Caco-2 (cell line): Measurements from ENCODE around the gene ARHGAP44. TPM values are rescaled to one million over a fixed set of nuclear protein-coding genes. Genes with fewer than 3 reads are reported as not detected.

Experiments used
- BruUV-seq: library from RNA; stranded (reverse); fragments of 400-500 nt; replicated peaks from 2 replicates; lab custom pipeline; 2021; lab: Mats Ljungman, UMichigan
- CTCF ChIA-PET: fragments of 300-600 bp; sonication (Branson Sonifier 250); formaldehyde crosslinking; loops from one replicate; lab custom pipeline; 2022; ENCODE audit warnings: antibody characterized with exemption; lab: Charles Lee
- POLR2A ChIA-PET: fragments of 300-600 bp; sonication (Branson Sonifier 250); formaldehyde crosslinking; loops from one replicate; lab custom pipeline; 2022; ENCODE audit warnings: antibody characterized with exemption; lab: Charles Lee
- DNase-seq, 2 experiments: peaks; one replicate each; pipeline versions ENCODE4 v3.0.0 to v3.0.0-alpha.2; 2020 to 2022
- H3K27me3 ChIP-seq: replicated peaks from 2 replicates; pipeline ENCODE4 v1.6.0; 2011; ENCODE audit warnings: low read length; ENCODE audit not compliant: control insufficient read depth, insufficient read depth
- H3K36me3 ChIP-seq: 2 replicates; pipeline ENCODE4 v1.5.1; 2011; ENCODE audit warnings: low read length; ENCODE audit not compliant: control insufficient read depth, insufficient read depth
- H3K4me1 ChIP-seq: fragments of 250-450 bp; sonication (Bioruptor Pico); 2 replicates; pipeline ENCODE4 v1.5.1; 2020; ENCODE audit warnings: mild to moderate bottlenecking
- H3K4me3 ChIP-seq: 2 replicates; pipeline ENCODE4 v1.5.1; 2011; ENCODE audit warnings: low read depth, mild to moderate bottlenecking, control low read depth, low read length
- H3K9me3 ChIP-seq: fragments of 250-450 bp; sonication (Bioruptor Pico); 2 replicates; pipeline ENCODE4 v1.5.1; 2020; ENCODE audit warnings: mild to moderate bottlenecking, moderate library complexity
- H3K27ac Mint-ChIP-seq: one replicate; pipeline ENCODE4 v1.8.0; 2022; ENCODE audit warnings: mixed read lengths; ENCODE audit not compliant: unreplicated experiment
- H3K27me3 Mint-ChIP-seq: one replicate; pipeline ENCODE4 v1.8.0; 2022; ENCODE audit warnings: mixed read lengths; ENCODE audit not compliant: insufficient read depth, unreplicated experiment
- H3K36me3 Mint-ChIP-seq: one replicate; pipeline ENCODE4 v1.8.0; 2022; ENCODE audit warnings: mild to moderate bottlenecking, mixed read lengths; ENCODE audit not compliant: insufficient read depth, unreplicated experiment
- H3K4me1 Mint-ChIP-seq: one replicate; pipeline ENCODE4 v1.8.0; 2022; ENCODE audit warnings: low read depth, mixed read lengths; ENCODE audit not compliant: unreplicated experiment
- H3K4me3 Mint-ChIP-seq: one replicate; pipeline ENCODE4 v1.8.0; 2022; ENCODE audit warnings: mild to moderate bottlenecking, moderate library complexity, mixed read lengths; ENCODE audit not compliant: unreplicated experiment
- H3K9me3 Mint-ChIP-seq: one replicate; pipeline ENCODE4 v1.8.0; 2022; ENCODE audit warnings: mixed read lengths; ENCODE audit not compliant: unreplicated experiment
- intact Hi-C: fragments of 100-400 bp; cut with micrococcal nuclease; formaldehyde crosslinking; loops from one replicate; pipeline ENCODE4 v1.10.0; 2022; ENCODE audit not compliant: unreplicated experiment
- total RNA-seq: library from RNA; stranded (reverse); gene quantifications from 2 replicates; pipeline ENCODE4 v1.2.3, GENCODE V29; 2022
- TF ChIP-seq, protein P1 (sequence below), 2 experiments: fragments of 200-600 bp in 1 of 2; IDR thresholded peaks; 1 replicate in 1 of 2; 2 replicates in 1 of 2; pipeline versions ENCODE4 v1.5.1 to v1.8.0; 2011 to 2022; ENCODE audit warnings: antibody characterized with exemption in 1 of 2, control low read depth in 1 of 2, inconsistent platforms in 1 of 2, low read depth in 1 of 2, low read length in 1 of 2, mild to moderate bottlenecking in 1 of 2, moderate library complexity in 1 of 2; ENCODE audit not compliant: insufficient read depth in 1 of 2, severe bottlenecking in 1 of 2, unreplicated experiment in 1 of 2

ARHGAP44 gene
- total RNA-seq, 1 experiment from 2014 or later: 4.5 TPM

DNA sequence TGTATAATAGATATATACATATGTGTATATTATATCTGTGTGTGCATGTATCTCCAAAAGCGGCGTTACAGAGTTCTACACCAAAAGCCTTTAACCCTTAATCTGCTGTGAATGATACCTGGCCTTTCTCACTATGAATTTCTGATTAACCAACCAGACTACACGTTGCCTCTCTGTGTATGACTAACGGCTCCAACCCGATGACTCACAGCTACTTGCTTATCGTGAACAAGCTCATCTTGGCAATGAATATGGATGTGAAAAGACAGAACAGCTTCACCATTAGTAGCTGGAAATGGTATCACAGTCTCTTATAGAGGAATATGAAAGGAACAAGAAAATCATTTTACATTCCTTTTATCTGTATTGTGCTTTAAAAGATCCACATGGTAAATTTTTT, 23.8 kb upstream of the ARHGAP44 start:
- intact Hi-C loops: loop anchor here (10.0 kb wide), 1 partner anchor 431 kb away; no protein-coding TSS in a partner anchor
- BruUV-seq: no TSS peak
- CTCF ChIA-PET: no interaction called here
- Histone ChIP-seq H3K9me3 (no peaks in the 10 kb centered on the region), H3K4me1 (no peaks in the 10 kb centered on the region), H3K27me3 (no peaks in the 10 kb centered on the region), H3K36me3 (no peaks in the 10 kb centered on the region), H3K4me3 (no peak overlapping the region)
- Mint-ChIP-seq H3K4me3 (no peak overlapping the region), H3K4me1 (no peaks in the 10 kb centered on the region), H3K27me3 (peaks cover 9% of the 10 kb centered on the region), H3K36me3 (peaks cover 5% of the 10 kb centered on the region), H3K27ac (no peak overlapping the region), H3K9me3 (no peaks in the 10 kb centered on the region)
- TF ChIP-seq, protein P1, sequence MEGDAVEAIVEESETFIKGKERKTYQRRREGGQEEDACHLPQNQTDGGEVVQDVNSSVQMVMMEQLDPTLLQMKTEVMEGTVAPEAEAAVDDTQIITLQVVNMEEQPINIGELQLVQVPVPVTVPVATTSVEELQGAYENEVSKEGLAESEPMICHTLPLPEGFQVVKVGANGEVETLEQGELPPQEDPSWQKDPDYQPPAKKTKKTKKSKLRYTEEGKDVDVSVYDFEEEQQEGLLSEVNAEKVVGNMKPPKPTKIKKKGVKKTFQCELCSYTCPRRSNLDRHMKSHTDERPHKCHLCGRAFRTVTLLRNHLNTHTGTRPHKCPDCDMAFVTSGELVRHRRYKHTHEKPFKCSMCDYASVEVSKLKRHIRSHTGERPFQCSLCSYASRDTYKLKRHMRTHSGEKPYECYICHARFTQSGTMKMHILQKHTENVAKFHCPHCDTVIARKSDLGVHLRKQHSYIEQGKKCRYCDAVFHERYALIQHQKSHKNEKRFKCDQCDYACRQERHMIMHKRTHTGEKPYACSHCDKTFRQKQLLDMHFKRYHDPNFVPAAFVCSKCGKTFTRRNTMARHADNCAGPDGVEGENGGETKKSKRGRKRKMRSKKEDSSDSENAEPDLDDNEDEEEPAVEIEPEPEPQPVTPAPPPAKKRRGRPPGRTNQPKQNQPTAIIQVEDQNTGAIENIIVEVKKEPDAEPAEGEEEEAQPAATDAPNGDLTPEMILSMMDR (IDR thresholded peaks at IDR 0.05; ENCODE audit: insufficient read depth in 1 of 2, low read depth in 1 of 2, low read length in 1 of 2, severe bottlenecking in 1 of 2, unreplicated experiment in 1 of 2): no peak
- DNase-seq: no peak
- POLR2A ChIA-PET: no interaction called here

DNA sequence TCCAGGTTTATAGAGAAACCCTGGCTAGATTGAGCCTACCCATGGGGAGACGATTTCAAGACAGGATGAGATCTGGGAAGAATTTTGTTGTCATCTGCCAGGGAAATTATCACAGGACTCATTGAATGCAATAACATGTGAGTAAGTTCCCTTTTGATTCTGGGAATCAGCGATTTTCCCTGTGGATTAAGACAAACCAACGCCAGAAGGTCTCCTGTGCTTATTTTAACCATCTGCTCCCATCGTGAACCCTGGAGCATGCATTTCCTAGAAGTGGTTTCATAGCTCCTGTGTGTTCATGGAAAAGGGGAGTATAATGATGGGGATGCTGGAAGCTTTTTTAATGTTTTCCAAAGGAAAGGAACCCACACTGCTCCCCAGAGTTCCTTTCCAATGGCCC, 21.0 kb upstream of the ARHGAP44 start:
- no peaks in the 10 kb centered on the region for H3K36me3 ChIP-seq
- Mint-ChIP-seq H3K36me3 (no peaks in the 10 kb centered on the region), H3K4me1 (no peaks in the 10 kb centered on the region), H3K4me3 (no peak overlapping the region), H3K9me3 (no peaks in the 10 kb centered on the region), H3K27me3 (peaks cover 4% of the 10 kb centered on the region), H3K27ac (no peak overlapping the region)
- no peaks in the 10 kb centered on the region for H3K27me3 ChIP-seq
- POLR2A ChIA-PET: no interaction called here
- CTCF ChIA-PET: no interaction called here
- no peak overlapping the region for H3K4me3 ChIP-seq
- no peaks in the 10 kb centered on the region for H3K9me3 ChIP-seq
- DNase-seq: no peak
- TF ChIP-seq, protein P1 (IDR thresholded peaks at IDR 0.05; ENCODE audit: insufficient read depth in 1 of 2, low read depth in 1 of 2, low read length in 1 of 2, severe bottlenecking in 1 of 2, unreplicated experiment in 1 of 2): no peak
- H3K4me1 ChIP-seq: no peaks in the 10 kb centered on the region
- BruUV-seq: no TSS peak
- intact Hi-C loops: loop anchor here (10.0 kb wide), 1 partner anchor 433 kb away; no protein-coding TSS in a partner anchor

DNA sequence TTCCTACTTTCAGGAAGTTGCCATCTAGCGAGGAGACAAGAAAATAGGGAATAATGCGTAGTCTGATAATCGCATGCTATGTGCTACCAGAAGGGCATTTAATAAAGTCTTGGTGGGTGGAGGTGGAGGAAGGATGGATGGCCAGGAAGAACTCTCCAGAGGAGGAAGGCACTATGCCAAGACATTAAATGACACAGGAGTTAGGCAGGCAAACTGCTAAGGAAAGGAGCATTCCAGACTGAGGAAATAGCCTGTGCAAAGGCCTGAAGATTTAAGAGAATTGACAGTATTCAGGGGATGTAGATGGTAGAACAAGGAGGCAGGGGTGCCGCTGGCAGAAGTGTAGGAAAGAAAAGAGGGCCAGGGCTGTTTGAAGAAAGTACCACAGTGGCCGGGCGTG, 19.3 kb upstream of the ARHGAP44 start:
- Mint-ChIP-seq H3K9me3 (no peaks in the 10 kb centered on the region), H3K4me1 (no peaks in the 10 kb centered on the region)

More for the DNA sequence above, 19.3 kb upstream of the ARHGAP44 start:
- Histone ChIP-seq H3K36me3 (no peaks in the 10 kb centered on the region), H3K27me3 (no peaks in the 10 kb centered on the region), H3K4me1 (no peaks in the 10 kb centered on the region), H3K9me3 (no peaks in the 10 kb centered on the region), H3K4me3 (no peak overlapping the region)
- H3K4me3 Mint-ChIP-seq: no peak overlapping the region
- ChIA-PET CTCF (no interaction called here), POLR2A (no interaction called here)
- BruUV-seq: no TSS peak
- no peaks in the 10 kb centered on the region for H3K36me3 Mint-ChIP-seq
- no peak overlapping the region for H3K27ac Mint-ChIP-seq
- DNase-seq: no peak
- H3K27me3 Mint-ChIP-seq: peaks cover 4% of the 10 kb centered on the region
- intact Hi-C loops: loop anchor here (10.0 kb wide), 1 partner anchor 435 kb away; no protein-coding TSS in a partner anchor
- TF ChIP-seq, protein P1 (IDR thresholded peaks at IDR 0.05; ENCODE audit: insufficient read depth in 1 of 2, low read depth in 1 of 2, low read length in 1 of 2, severe bottlenecking in 1 of 2, unreplicated experiment in 1 of 2): no peak
